GM12873 (cell line): ENCODE results near the gene APRT.

Experiments used
- CTCF ChIP-seq: IDR thresholded peaks from 2 replicates; pipeline ENCODE4 v1.5.1; 2012; ENCODE audit warnings: low read depth, mild to moderate bottlenecking, moderate library complexity, low read length, control low read depth; ENCODE audit not compliant: insufficient read depth; ENCODE audit errors: missing control alignments

The APRT gene

GRCh38 chr16:88769617-88770460 lies 41.9 kb downstream of the APRT start:
- no peak for TF ChIP-seq CTCF

- TF ChIP-seq CTCF, result no peak
Measured at GRCh38 chr16:88768071-88768783, 43.5 kb downstream of the APRT start.

GRCh38 chr16:88767546-88768070 lies 44.1 kb downstream of the APRT start:
- no peak for TF ChIP-seq CTCF

- TF ChIP-seq CTCF, result no peak
Measured at GRCh38 chr16:88766975-88767374, 44.8 kb downstream of the APRT start.

GRCh38 chr16:88764913-88765349 lies 46.8 kb downstream of the APRT start:
- no peak for TF ChIP-seq CTCF

- no peak for TF ChIP-seq CTCF
Measured at GRCh38 chr16:88764080-88764479, 47.6 kb downstream of the APRT start.

GRCh38 chr16:88763502-88764053 lies 48.1 kb downstream of the APRT start:
- no peak for TF ChIP-seq CTCF
